HepG2 (cell line): ENCODE results near the gene CNGA3. TPM values are rescaled to one million over a fixed set of nuclear protein-coding genes. Genes with fewer than 3 reads are reported as not detected.

Source experiments
- ATAC-seq: fragments of 200-7000 bp; cut with Tn5 transposase; 3 replicates; pipeline ENCODE4 v1.9.1; 2020; ENCODE audit warnings: mild to moderate bottlenecking, moderate library complexity
- BruUV-seq: library from RNA; stranded (reverse); fragments of 400-500 nt; replicated peaks from 2 replicates; lab custom pipeline; 2021; lab: Mats Ljungman, UMichigan
- CTCF ChIA-PET: fragments of 300-600 bp; formaldehyde crosslinking; extraction: SDS; loops from one replicate; lab custom pipeline; 2021; ENCODE audit warnings: low total read pairs, inconsistent platforms, low intra/inter-chr PET ratio; lab: Yijun Ruan, JAX
- POLR2A ChIA-PET: fragments of 350-600 bp; sonication (Branson Sonifier 250); formaldehyde crosslinking; loops from one replicate; lab custom pipeline; 2020; ENCODE audit warnings: antibody characterized with exemption, inconsistent platforms; lab: Yijun Ruan, JAX
- DNase-seq: peaks from one replicate; pipeline ENCODE4 v3.0.0-alpha.2; 2015; ENCODE audit warnings: low spot score
- FAIRE-seq: peaks from 3 replicates; lab custom pipeline; 2011; peaks lifted over from hg19 to GRCh38; lab: Jason Lieb, UNC
- H2AFZ ChIP-seq: one replicate; pipeline ENCODE4 v1.6.1; 2011; ENCODE audit warnings: low read length, inconsistent platforms
- H3K27ac ChIP-seq: fragments of 300-600 bp; 3 replicates; pipeline ENCODE4 v1.8.0; 2011; ENCODE audit warnings: mixed run types, mild to moderate bottlenecking, mixed read lengths, low read length, inconsistent platforms; ENCODE audit not compliant: insufficient read depth; ENCODE audit errors: extremely low read length
- H3K27me3 ChIP-seq, 2 experiments: fragments of 200-600 bp in 1 of 2; 2 replicates in 1 of 2; 3 replicates in 1 of 2; pipeline versions ENCODE4 v1.6.0 to v1.8.0; 2011; ENCODE audit warnings: low read length in 2 of 2, mild to moderate bottlenecking in 2 of 2, moderate library complexity in 2 of 2, inconsistent platforms in 1 of 2; ENCODE audit not compliant: insufficient read depth in 2 of 2, control insufficient read depth in 1 of 2
- H3K36me3 ChIP-seq, 2 experiments: fragments of 200-600 bp in 1 of 2; replicated peaks in 1 of 2; 2 replicates in 1 of 2; 3 replicates in 1 of 2; pipeline versions ENCODE4 v1.5.1 to v1.8.0; 2011; ENCODE audit warnings: low read length in 2 of 2, inconsistent platforms in 1 of 2; ENCODE audit not compliant: insufficient read depth in 2 of 2, control insufficient read depth in 1 of 2
- H3K4me1 ChIP-seq: 2 replicates; pipeline ENCODE4 v1.5.1; 2012; ENCODE audit warnings: low read length, inconsistent platforms; ENCODE audit not compliant: insufficient read depth
- H3K4me2 ChIP-seq: 2 replicates; pipeline ENCODE4 v1.6.0; 2011; ENCODE audit warnings: low read depth, low read length, inconsistent platforms
- H3K4me3 ChIP-seq, 3 experiments: fragments of 200-600 bp in 1 of 3; sonication (generic), shearing (Covaris generic) in 1 of 3; replicated peaks in 1 of 3; 2 replicates each; pipeline ENCODE4 v1.5.1; 2011 to 2016; ENCODE audit warnings: low read length in 3 of 3, inconsistent platforms in 2 of 3, low read depth in 2 of 3, mild to moderate bottlenecking in 2 of 3, control low read depth in 1 of 3, mixed read lengths in 1 of 3; ENCODE audit not compliant: insufficient read depth in 1 of 3
- H3K79me2 ChIP-seq: one replicate; pipeline ENCODE4 v1.6.1; 2011; ENCODE audit warnings: low read length, inconsistent platforms; ENCODE audit not compliant: insufficient read depth
- H3K9ac ChIP-seq: 2 replicates; pipeline ENCODE4 v1.6.0; 2011; ENCODE audit warnings: mild to moderate bottlenecking, low read depth, low read length, inconsistent platforms; ENCODE audit not compliant: insufficient read depth
- H3K9me3 ChIP-seq: 2 replicates; pipeline ENCODE4 v1.5.1; 2012; ENCODE audit warnings: mild to moderate bottlenecking, low read length
- H4K20me1 ChIP-seq: 2 replicates; pipeline ENCODE4 v1.6.0; 2011; ENCODE audit warnings: inconsistent platforms, mild to moderate bottlenecking, low read length, moderate library complexity; ENCODE audit not compliant: insufficient read depth
- ATM ChIP-seq: fragments of 450-650 bp; IDR thresholded peaks from 2 replicates; pipeline ENCODE4 v1.7.1; 2017; ENCODE audit warnings: mild to moderate bottlenecking, borderline replicate concordance
- EEA1 ChIP-seq: sonication (generic); formaldehyde crosslinking; IDR thresholded peaks from 2 replicates; pipeline ENCODE4 v1.5.1; 2020; ENCODE audit warnings: mild to moderate bottlenecking, missing genetic modification reagents, borderline replicate concordance
- FOXO1 ChIP-seq: sonication (generic); formaldehyde crosslinking; IDR thresholded peaks from 2 replicates; pipeline ENCODE4 v1.4.0; 2020; ENCODE audit warnings: missing genetic modification reagents
- GATAD2A ChIP-seq: IDR thresholded peaks from 2 replicates; pipeline ENCODE4 v1.6.1; 2016
- HBP1 ChIP-seq: IDR thresholded peaks from 2 replicates; pipeline ENCODE4 v1.6.1; 2016; ENCODE audit warnings: low read depth, control low read depth
- KDM3A ChIP-seq: IDR thresholded peaks from 2 replicates; pipeline ENCODE4 v1.6.1; 2018; ENCODE audit warnings: low read depth, missing compliant biosample characterization
- MAZ ChIP-seq, 2 experiments: sonication (generic) in 1 of 2; formaldehyde crosslinking in 1 of 2; IDR thresholded peaks; 2 replicates each; pipeline versions ENCODE4 v1.5.0 to v1.6.1; 2012 to 2020; ENCODE audit warnings: low read depth in 2 of 2, mild to moderate bottlenecking in 2 of 2, borderline replicate concordance in 1 of 2, improper control_type of control experiment in 1 of 2, low read length in 1 of 2, missing genetic modification reagents in 1 of 2, moderate library complexity in 1 of 2
- THAP9 ChIP-seq: sonication (generic); formaldehyde crosslinking; IDR thresholded peaks from 2 replicates; pipeline ENCODE4; 2020; ENCODE audit warnings: missing genetic modification reagents, mild to moderate bottlenecking, borderline replicate concordance
- ZBTB38 ChIP-seq: sonication (generic); formaldehyde crosslinking; IDR thresholded peaks from 2 replicates; pipeline ENCODE4 v1.5.1; 2020; ENCODE audit warnings: mild to moderate bottlenecking, missing genetic modification reagents
- ZNF441 ChIP-seq: sonication (generic); formaldehyde crosslinking; IDR thresholded peaks from 2 replicates; pipeline ENCODE4 v1.7.0; 2021; ENCODE audit warnings: missing genetic modification reagents, borderline replicate concordance
- ZNF660 ChIP-seq: sonication (generic); formaldehyde crosslinking; IDR thresholded peaks from 2 replicates; pipeline ENCODE4 v1.5.1; 2020; ENCODE audit warnings: mild to moderate bottlenecking, low read depth, missing genetic modification reagents, borderline replicate concordance
- WGBS: methylation state at CpG from one replicate; pipeline ENCODE4 v1.1.6; 2017; ENCODE audit warnings: low lambda C conversion rate; 5-methylcytosine and 5-hydroxymethylcytosine counted together
- in situ Hi-C: cut with HindIII; loops from 2 replicates; pipeline ENCODE4 v1.10.0; 2017; ENCODE audit warnings: low pct_unique_long_range_greater_than_20kb; ENCODE audit not compliant: extremely low pct_ligation_motif_present
- intact Hi-C: fragments of 100-400 bp; cut with micrococcal nuclease; formaldehyde crosslinking; loops from one replicate; pipeline ENCODE4 v1.10.0; 2022; ENCODE audit not compliant: unreplicated experiment
- polyA plus RNA-seq, 8 experiments: library from polyadenylated mRNA; depleted of rRNA in 3 of 8; stranded (reverse) in 7 of 8; unstranded in 1 of 8; fragments of >200 nt; fragmentation: Illumina TruSeq in 4 of 8; extraction: Trizol in 4 of 8; gene quantifications; 2 replicates each; pipeline versions ENCODE4 v1.2.1 to v1.2.3, GENCODE V29; 2011 to 2016; ENCODE audit warnings: low read depth in 4 of 8, missing spikeins in 1 of 8, mixed read lengths in 1 of 8; ENCODE audit not compliant: insufficient read depth in 1 of 8
- total RNA-seq, 5 experiments: library from RNA; depleted of rRNA; stranded (reverse); fragments of >200 nt; fragmentation: Illumina TruSeq; extraction: Trizol; gene quantifications; 2 replicates each; pipeline ENCODE4 v1.2.3, GENCODE V29; 2016; ENCODE audit warnings: low read depth in 1 of 5
- TF ChIP-seq, protein P1 (sequence below): IDR thresholded peaks from 2 replicates; pipeline ENCODE4 v1.6.1; 2016
- TF ChIP-seq, protein P2 (sequence below): sonication (generic); formaldehyde crosslinking; IDR thresholded peaks from 2 replicates; pipeline ENCODE4 v1.5.0; 2020; ENCODE audit warnings: missing genetic modification reagents

The CNGA3 gene
- total and polyA plus RNA-seq, 2 of the 13 experiments (the other 11 are each of a cell fraction or from before 2014, with no cell fraction given) = not detected

DNA sequence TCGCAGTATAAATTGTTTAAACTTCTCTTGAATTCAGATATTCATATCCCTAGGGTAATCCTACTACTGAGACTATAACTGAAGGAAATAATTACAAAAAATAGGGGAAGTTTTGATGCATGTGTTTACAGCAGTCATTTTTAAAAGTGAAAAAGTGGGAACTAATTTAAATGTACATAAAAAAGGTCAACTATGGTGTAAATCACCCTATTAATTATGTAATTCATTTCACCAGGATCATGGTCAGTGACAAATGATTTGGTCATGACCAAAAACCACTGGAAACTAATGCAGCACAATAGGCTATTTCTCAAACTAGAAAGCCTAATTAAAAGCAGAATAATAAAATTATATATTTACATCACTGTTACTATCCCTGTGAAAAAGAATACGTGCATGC is 5.0 kb upstream of the CNGA3 start:
- BruUV-seq = no TSS peak
- H3K9me3 ChIP-seq = peaks cover 5% of the 10 kb centered on the region; the same call in 1 of the 2 replicates
- H3K4me3 ChIP-seq = no peak overlapping the region
- H3K9ac ChIP-seq = no peak overlapping the region
- no peaks in the 10 kb centered on the region for H3K79me2 ChIP-seq
- H4K20me1 ChIP-seq = no peaks in the 10 kb centered on the region
- no peak overlapping the region for H3K4me2 ChIP-seq
- no peak for TF ChIP-seq ATM
- ChIA-PET CTCF (no interaction called here), POLR2A (no interaction called here)
- no peak overlapping the region for H2AFZ ChIP-seq
- no peak for FAIRE-seq
- intact Hi-C loops = no loop called here
- no peak for DNase-seq
- no peaks in the 10 kb centered on the region for H3K36me3 ChIP-seq
- in situ Hi-C loops = no loop called here
- 25% methylated on average over 2 of the region's 2 CpGs for WGBS
- peaks cover 0 to 28% of the 10 kb centered on the region in 2 experiments; a peak in 4 of 5 replicates for H3K27me3 ChIP-seq
- no peak for ATAC-seq
- H3K27ac ChIP-seq = no peak overlapping the region
- H3K4me1 ChIP-seq = no peaks in the 10 kb centered on the region

DNA sequence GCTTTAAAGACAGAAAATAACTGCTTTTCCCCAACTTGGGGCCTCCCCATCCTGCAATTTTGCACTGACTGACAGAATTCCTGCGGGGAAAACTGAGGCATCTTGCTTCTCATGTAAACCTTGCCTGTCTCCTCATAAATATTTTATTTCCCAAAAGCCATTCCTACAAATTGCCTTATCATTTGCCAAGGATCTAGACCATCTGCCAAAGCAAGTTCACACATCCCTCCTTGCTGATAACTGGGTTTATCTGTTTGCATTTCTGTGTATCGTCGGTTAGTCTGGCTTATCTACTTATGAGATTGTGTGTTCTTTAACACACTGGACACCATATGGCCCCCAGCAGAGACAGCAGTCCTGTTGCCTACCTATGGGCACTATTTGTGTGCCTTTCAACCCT is 3.0 kb upstream of the CNGA3 start:
- BruUV-seq = no TSS peak
- H3K9me3 ChIP-seq = peaks cover 3% of the 10 kb centered on the region; the same call in 1 of the 2 replicates
- 2% methylated on average over 3 of the region's 3 CpGs for WGBS
- TF ChIP-seq FOXO1 (CRISPR knock-in tag) (no peak), KDM3A (CRISPR knock-in tag) (no peak), EEA1 (CRISPR knock-in tag) (no peak), THAP9 (CRISPR knock-in tag) (no peak), HBP1 (CRISPR knock-in tag) (no peak), ZNF441 (no peak), MAZ (IDR thresholded peaks at IDR 0.05; ENCODE audit: borderline replicate concordance, low read depth, low read length) (no peak), MAZ (CRISPR knock-in tag; IDR thresholded peaks at IDR 0.05; ENCODE audit: low read depth) (no peak), GATAD2A (CRISPR knock-in tag) (no peak), ZNF660 (no peak), ZBTB38 (CRISPR knock-in tag) (no peak)
- TF ChIP-seq, protein P1, sequence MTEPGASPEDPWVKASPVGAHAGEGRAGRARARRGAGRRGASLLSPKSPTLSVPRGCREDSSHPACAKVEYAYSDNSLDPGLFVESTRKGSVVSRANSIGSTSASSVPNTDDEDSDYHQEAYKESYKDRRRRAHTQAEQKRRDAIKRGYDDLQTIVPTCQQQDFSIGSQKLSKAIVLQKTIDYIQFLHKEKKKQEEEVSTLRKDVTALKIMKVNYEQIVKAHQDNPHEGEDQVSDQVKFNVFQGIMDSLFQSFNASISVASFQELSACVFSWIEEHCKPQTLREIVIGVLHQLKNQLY (CRISPR knock-in tag) = no peak
- TF ChIP-seq, protein P2, sequence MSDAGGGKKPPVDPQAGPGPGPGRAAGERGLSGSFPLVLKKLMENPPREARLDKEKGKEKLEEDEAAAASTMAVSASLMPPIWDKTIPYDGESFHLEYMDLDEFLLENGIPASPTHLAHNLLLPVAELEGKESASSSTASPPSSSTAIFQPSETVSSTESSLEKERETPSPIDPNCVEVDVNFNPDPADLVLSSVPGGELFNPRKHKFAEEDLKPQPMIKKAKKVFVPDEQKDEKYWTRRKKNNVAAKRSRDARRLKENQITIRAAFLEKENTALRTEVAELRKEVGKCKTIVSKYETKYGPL (CRISPR knock-in tag) = no peak
- H3K9ac ChIP-seq = no peak overlapping the region
- H3K27me3 ChIP-seq = peaks cover 0 to 47% of the 10 kb centered on the region in 2 experiments
- ATAC-seq (no peak), DNase-seq (no peak), FAIRE-seq (no peak)
- ChIA-PET POLR2A (no interaction called here), CTCF (no interaction called here)
- no peaks in the 10 kb centered on the region for H3K36me3 ChIP-seq
- H4K20me1 ChIP-seq = no peaks in the 10 kb centered on the region
- H3K79me2 ChIP-seq = no peaks in the 10 kb centered on the region
- in situ Hi-C loops (no loop called here), intact Hi-C loops (no loop called here)
- no peak overlapping the region for H3K4me2 ChIP-seq
- no peak overlapping the region for H3K27ac ChIP-seq
- H2AFZ ChIP-seq = no peak overlapping the region
- no peaks in the 10 kb centered on the region for H3K4me1 ChIP-seq
- H3K4me3 ChIP-seq = no peak overlapping the region
